Hepatocyte (in vitro differentiated cells): ENCODE data around the gene WNK2.

ENCODE experiments used
- EZH2phosphoT487 ChIP-seq: fragments of 200-600 bp; sonication (generic); IDR thresholded peaks from one replicate; pipeline ENCODE4 v1.6.1; 2018; ENCODE audit warnings: antibody characterized with exemption, mild to moderate bottlenecking, low read depth, moderate library complexity; ENCODE audit not compliant: unreplicated experiment, severe bottlenecking
- TF ChIP-seq, protein P1 (sequence below): fragments of 200-600 bp; sonication (generic); IDR thresholded peaks from 2 replicates; pipeline ENCODE4 v1.5.1; 2016; ENCODE audit warnings: antibody characterized with exemption, mild to moderate bottlenecking; ENCODE audit not compliant: poor library complexity

DNA sequence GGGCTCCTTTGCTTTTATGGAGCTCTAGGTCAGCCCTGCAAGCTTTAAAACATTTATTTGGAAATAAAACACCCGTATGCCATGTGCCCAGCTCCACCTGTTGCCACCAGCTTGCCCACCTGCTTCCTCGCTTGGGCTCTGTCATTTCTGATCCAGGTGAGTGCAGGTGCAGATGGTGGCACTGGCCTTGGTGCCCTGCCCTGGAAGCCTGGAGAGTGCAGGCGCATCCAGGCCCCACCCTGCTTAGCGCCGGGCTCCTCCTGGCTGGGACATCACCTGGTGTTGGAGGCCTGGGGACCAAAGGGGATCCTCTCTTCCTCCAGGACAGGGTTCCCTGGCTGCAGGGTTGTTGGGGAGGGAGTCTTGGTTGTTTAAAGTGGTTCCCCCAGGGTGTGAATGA lies 35.8 kb downstream of the WNK2 start:
- no peak for TF ChIP-seq EZH2phosphoT487
- TF ChIP-seq, protein P1, sequence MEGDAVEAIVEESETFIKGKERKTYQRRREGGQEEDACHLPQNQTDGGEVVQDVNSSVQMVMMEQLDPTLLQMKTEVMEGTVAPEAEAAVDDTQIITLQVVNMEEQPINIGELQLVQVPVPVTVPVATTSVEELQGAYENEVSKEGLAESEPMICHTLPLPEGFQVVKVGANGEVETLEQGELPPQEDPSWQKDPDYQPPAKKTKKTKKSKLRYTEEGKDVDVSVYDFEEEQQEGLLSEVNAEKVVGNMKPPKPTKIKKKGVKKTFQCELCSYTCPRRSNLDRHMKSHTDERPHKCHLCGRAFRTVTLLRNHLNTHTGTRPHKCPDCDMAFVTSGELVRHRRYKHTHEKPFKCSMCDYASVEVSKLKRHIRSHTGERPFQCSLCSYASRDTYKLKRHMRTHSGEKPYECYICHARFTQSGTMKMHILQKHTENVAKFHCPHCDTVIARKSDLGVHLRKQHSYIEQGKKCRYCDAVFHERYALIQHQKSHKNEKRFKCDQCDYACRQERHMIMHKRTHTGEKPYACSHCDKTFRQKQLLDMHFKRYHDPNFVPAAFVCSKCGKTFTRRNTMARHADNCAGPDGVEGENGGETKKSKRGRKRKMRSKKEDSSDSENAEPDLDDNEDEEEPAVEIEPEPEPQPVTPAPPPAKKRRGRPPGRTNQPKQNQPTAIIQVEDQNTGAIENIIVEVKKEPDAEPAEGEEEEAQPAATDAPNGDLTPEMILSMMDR: no peak
